Midbrain (tissue), 1 donor: ENCODE measurements around the gene RIOK1.
"Not testable (repeated sequence)": the region's sequence is repeated elsewhere in the genome, so short reads cannot be mapped to it uniquely, and the experiment has no call there.

Experiments used
- DNase-seq: peaks from one replicate; lab custom pipeline; 2025; lab: John Stamatoyannopoulos, UW

The RIOK1 gene

DNA sequence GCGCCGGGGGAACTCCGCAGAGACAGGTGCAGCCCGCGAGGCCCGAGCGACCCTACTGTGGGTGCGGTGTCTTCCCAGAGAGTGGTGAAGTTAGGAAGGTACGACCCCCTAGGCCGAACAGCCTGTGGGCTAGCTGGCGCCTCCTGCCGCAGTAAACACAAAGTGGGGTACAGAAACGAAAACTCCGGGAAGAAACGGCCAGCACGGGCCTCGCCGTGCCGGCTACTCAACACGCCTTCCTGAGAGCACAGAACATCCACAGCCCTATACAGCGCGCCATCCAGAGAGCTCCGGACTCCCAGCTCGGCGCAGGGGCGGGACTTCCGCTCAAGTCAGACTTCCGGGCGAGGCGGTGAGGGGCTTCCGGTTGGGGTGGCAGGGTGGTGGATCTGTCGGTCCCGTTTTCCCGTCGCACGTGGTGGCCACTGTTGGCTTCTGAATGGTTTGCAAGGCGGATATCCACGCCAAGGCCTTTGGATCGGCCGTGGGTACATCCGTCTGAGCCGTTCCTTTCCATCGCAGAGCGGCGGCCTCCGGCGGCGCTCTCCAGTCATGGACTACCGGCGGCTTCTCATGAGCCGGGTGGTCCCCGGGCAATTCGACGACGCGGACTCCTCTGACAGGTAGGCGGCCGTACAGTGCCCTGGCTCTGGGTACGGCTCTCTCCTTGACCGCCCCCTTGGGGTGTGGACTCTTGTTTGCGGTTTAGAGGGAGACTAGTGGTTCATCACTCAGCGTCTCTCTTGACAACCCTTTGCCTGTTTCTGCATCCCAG lies at the start of gene RIOK1, which contains the start of gene CAGE1:
TSS of gene RIOK1 (plus strand) at position 358 of the 775 bp plus-strand sequence. CDS start at position 553, 195 bp downstream.
TSS of gene CAGE1 (minus strand) at position 292 of the 775 bp plus-strand sequence. CDS start 2,569 bp downstream, outside the sequence.
- DNase-seq = peak; percentile 92

GRCh38 chr6:7341271-7341670 lies 48.3 kb upstream of the RIOK1 start:
- DNase-seq = no peak

GRCh38 chr6:7341989-7342742 lies 47.4 kb upstream of the RIOK1 start:
- DNase-seq = no peak

DNA sequence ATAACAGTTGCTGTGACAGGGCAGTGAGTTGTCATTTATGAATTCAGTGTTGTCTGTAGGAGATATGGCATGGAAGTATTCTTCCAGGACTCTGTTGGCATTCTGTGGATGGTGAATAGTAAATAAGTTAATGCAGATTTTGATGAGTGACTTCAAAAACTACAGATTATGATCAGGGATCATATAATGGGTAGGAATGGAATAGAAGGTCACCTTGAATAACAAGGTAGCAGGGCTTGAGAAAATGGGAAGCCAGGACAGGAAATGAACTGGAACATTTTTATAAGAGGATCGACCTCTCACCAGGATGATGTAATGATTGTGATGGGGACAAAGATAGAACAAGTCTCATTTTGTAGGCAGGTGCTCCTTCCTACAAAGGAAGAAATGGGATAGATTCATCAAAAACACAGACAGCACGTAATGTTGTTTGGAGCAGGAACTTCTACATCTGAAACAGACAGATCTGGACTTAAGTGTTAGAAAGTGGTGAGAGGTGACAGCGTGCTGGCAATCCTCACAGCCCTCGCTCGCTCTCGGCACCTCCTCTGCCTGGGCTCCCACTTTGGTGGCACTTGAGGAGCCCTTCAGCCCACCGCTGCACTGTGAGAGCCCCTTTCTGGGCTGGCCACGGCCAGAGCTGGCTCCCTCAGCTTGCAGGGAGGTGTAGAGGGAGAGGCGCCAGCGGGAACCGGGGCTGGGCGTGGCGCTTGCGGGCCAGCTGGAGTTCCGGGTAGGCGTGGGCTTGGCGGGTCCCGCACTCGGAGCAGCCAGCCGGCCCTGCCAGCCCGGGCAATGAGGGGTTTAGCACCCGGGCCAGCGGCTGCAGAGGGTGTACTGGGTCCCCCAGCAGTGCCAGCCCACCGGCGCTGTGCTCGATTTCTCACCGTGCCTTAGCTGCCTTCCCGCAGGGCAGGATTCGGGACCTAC lies 45.8 kb upstream of the RIOK1 start:
- no peak for DNase-seq

GRCh38 chr6:7344773-7345450 lies 44.7 kb upstream of the RIOK1 start:
- DNase-seq = not testable (repeated sequence)

- not testable (repeated sequence) for DNase-seq
Measured at GRCh38 chr6:7347551-7347997, 42.0 kb upstream of the RIOK1 start.

- not testable (repeated sequence) for DNase-seq
Measured at GRCh38 chr6:7350591-7350990, 39.0 kb upstream of the RIOK1 start.

GRCh38 chr6:7351916-7352315 lies 37.7 kb upstream of the RIOK1 start:
- not testable (repeated sequence) for DNase-seq

GRCh38 chr6:7367408-7367807 lies 22.2 kb upstream of the RIOK1 start:
- DNase-seq = no peak

DNA sequence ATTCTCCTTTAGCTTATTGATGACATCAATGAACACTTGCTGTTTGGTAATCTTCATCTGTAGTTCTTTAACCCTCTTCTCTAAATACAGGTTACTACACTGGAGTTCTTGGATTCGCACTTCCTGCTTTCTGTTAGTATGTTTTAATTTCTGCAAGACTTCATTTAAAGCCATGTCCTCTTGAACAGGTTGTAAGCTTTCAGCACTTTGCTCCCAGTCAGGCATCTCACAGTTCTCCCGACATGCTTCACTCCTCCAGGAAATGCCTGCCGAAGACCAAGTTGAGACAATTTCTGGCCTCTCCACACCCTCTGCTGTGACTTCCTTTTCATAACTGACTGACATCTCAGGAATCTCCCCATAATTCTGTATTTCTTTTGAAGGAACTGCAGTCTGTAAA lies 15.9 kb upstream of the RIOK1 start:
- no peak for DNase-seq

- DNase-seq = no peak
Measured at GRCh38 chr6:7377961-7378360, 11.6 kb upstream of the RIOK1 start.

DNA sequence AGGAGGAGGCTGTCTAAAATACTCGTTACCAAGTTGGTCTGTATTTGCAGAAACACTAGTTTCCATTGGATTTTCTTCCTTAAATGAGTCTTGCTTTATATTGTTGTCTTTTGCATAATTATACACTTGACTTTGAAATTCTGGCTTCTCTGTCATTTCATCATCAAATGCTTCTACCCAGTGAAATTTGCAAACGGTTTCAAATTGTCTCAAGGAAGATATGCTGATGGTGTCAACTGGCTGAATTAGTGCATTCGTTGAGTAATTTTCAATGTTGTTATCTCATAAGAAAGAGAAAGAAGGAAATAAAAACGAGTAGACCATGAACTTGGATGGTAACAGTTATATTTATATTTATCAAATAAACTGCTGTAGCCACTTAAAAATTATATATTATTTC lies 10.9 kb upstream of the RIOK1 start:
- no peak for DNase-seq

GRCh38 chr6:7381092-7381491 lies 8.5 kb upstream of the RIOK1 start:
- DNase-seq = no peak

DNA sequence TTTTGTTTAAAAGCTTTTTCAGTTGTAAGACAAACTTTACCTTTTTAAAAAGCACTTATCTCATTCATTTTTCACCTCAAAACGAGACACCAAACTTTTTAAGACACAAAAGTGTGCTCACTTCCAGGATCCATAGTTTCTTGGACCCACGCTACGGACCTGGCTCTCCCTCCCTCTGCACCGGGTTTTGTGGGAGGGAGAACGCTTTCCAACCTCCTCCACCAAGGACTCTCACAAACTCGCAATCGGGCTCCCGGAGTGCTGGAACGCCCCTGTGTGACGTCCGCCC lies 502 bp upstream of the RIOK1 start:
- DNase-seq = no peak

- DNase-seq = no peak
Measured at GRCh38 chr6:7390226-7390878, 744 bp downstream of the RIOK1 start.

DNA sequence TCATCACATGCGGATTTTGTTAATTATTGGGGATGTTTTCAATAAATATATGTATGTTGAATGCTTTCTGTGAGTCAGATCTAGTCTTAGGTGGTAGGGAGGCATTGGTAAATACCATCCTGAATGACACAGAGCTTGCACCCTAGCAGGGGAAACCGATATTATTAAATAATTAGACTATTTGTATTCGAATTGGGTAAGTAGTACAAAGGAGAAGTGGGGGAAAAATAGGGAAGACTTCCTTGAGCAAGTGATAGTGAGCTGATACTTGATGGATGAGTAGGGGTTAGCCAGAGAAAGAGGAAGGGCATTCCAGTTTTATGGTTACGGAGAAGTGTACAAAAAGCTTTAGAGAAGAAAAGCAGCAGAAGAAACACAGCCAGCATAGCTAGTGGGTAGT lies 1.5 kb downstream of the RIOK1 start:
- DNase-seq = no peak

GRCh38 chr6:7392402-7392801 lies 2.8 kb downstream of the RIOK1 start:
- DNase-seq = no peak

GRCh38 chr6:7401075-7401474 lies 11.5 kb downstream of the RIOK1 start:
- DNase-seq = no peak

DNA sequence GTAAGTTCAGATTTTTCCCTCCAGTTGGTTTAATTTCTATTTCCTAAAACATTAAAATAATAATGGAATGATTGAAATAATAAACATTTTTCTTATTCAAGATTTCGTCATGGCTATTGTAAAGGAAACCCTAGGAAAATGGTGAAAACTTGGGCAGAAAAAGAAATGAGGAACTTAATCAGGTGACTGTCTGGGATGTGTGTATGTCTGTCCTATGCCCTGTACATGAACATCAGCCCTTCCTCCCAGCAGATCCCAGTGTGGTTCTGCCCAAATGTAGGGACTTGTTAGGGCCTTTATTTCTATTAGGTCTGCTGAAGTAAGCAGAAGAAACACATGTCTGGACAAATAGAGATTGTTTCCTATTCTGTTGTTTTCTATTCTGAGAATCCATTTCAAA lies 13.1 kb downstream of the RIOK1 start:
- peak; percentile 3 for DNase-seq

DNA sequence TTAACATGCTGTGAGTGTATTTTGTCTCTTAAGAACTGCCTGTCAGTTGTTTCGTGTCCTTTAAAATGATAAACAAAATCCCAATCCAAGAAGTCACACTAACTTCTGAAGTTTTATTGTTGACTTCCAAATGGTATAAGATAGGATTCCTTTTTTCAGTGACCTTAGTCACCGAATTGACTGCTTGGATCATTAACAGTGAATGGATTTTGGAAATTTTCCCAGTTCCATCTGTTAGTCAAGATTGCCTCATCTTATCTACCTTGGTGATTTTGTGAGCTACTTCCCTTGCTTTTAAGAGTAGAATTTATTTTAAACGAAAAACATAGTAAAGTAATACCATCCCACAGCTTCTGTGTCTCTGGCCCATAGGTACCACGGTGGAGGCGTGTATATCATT lies 14.9 kb downstream of the RIOK1 start:
- no peak for DNase-seq

GRCh38 chr6:7406743-7407142 lies 17.1 kb downstream of the RIOK1 start:
- no peak for DNase-seq
